K562 (cell line): ENCODE measurements around the gene APOBEC3A. TPM values are rescaled to one million over a fixed set of nuclear protein-coding genes. Genes with fewer than 3 reads are reported as not detected.
"Not testable (repeated sequence)": the region's sequence is repeated elsewhere in the genome, so short reads cannot be mapped to it uniquely, and the experiment has no call there.

ENCODE experiments used
- ATAC-seq: fragments of 200-7000 bp; cut with Tn5 transposase; 3 replicates; pipeline ENCODE4 v1.9.1; 2020; ENCODE audit warnings: moderate library complexity
- BruUV-seq: library from RNA; stranded (reverse); fragments of 400-500 nt; replicated peaks from 2 replicates; lab custom pipeline; 2021; lab: Mats Ljungman, UMichigan
- CTCF ChIA-PET: fragments of 300-600 bp; formaldehyde crosslinking; extraction: SDS; loops from one replicate; lab custom pipeline; 2021; ENCODE audit warnings: low intra/inter-chr PET ratio; lab: Yijun Ruan, JAX
- POLR2A ChIA-PET: fragments of 300-600, 350-650 bp; sonication (Branson Sonifier 250); formaldehyde crosslinking; extraction: SDS; loops from one replicate; lab custom pipeline; 2021; ENCODE audit warnings: antibody characterized with exemption, inconsistent platforms; lab: Yijun Ruan, JAX
- DNase-seq, 4 experiments: peaks; one replicate each; pipeline versions ENCODE4 v3.0.0 to v3.0.0-alpha.2; 2011 to 2018; ENCODE audit warnings: low spot score in 3 of 4, mixed read lengths in 3 of 4; ENCODE audit errors: extremely low read depth in 1 of 4
- FAIRE-seq: peaks from 2 replicates; lab custom pipeline; 2011; peaks lifted over from hg19 to GRCh38; lab: Jason Lieb, UNC
- H2AFZ ChIP-seq: 2 replicates; pipeline ENCODE4 v1.6.0; 2011; ENCODE audit warnings: low read depth, low read length, control low read depth, inconsistent platforms
- H3K27ac ChIP-seq: fragments of 200-600 bp; 3 replicates; pipeline ENCODE4 v1.8.0; 2011; ENCODE audit warnings: low read depth, mild to moderate bottlenecking, control low read depth, inconsistent platforms, low read length, moderate library complexity, mixed read lengths; ENCODE audit errors: extremely low read depth
- H3K27me3 ChIP-seq, 2 experiments: fragments of 300-600 bp in 1 of 2; 2 replicates in 1 of 2; 3 replicates in 1 of 2; pipeline versions ENCODE4 v1.6.0 to v1.8.0; 2011; ENCODE audit warnings: inconsistent platforms in 2 of 2, low read length in 2 of 2, mild to moderate bottlenecking in 1 of 2, mixed read lengths in 1 of 2, moderate library complexity in 1 of 2; ENCODE audit not compliant: control insufficient read depth in 2 of 2, insufficient read depth in 2 of 2
- H3K36me3 ChIP-seq: fragments of 300-600 bp; 3 replicates; pipeline ENCODE4 v1.8.0; 2011; ENCODE audit warnings: mild to moderate bottlenecking, low read length, inconsistent platforms; ENCODE audit not compliant: control insufficient read depth, insufficient read depth
- H3K4me1 ChIP-seq, 2 experiments: fragments of 200-600 bp in 1 of 2; replicated peaks in 1 of 2; 2 replicates in 1 of 2; 3 replicates in 1 of 2; pipeline versions ENCODE4 v1.5.1 to v1.8.0; 2011; ENCODE audit warnings: inconsistent platforms in 2 of 2, low read length in 2 of 2, mild to moderate bottlenecking in 1 of 2, mixed read lengths in 1 of 2, moderate library complexity in 1 of 2; ENCODE audit not compliant: control insufficient read depth in 2 of 2, insufficient read depth in 2 of 2
- H3K4me2 ChIP-seq: 2 replicates; pipeline ENCODE4 v1.6.1; 2011; ENCODE audit warnings: low read length, control low read depth, inconsistent platforms, mixed read lengths; ENCODE audit not compliant: insufficient read depth
- H3K4me3 ChIP-seq: fragments of 200-600 bp; sonication (generic), shearing (Covaris generic); 2 replicates; pipeline ENCODE4 v1.5.1; 2016; ENCODE audit warnings: control low read depth, inconsistent platforms
- H3K79me2 ChIP-seq: fragments of 200-600 bp; 3 replicates; pipeline ENCODE4 v1.8.0; 2011; ENCODE audit warnings: low read length, inconsistent platforms; ENCODE audit not compliant: control insufficient read depth, insufficient read depth
- H3K9ac ChIP-seq, 2 experiments: 2 replicates each; pipeline versions ENCODE4 v1.6.0 to v1.6.1; 2011; ENCODE audit warnings: low read depth in 2 of 2, low read length in 2 of 2, control low read depth in 1 of 2, inconsistent platforms in 1 of 2, mild to moderate bottlenecking in 1 of 2, mixed read lengths in 1 of 2; ENCODE audit not compliant: insufficient read depth in 1 of 2
- H3K9me1 ChIP-seq: one replicate; pipeline ENCODE4 v1.6.0; 2011; ENCODE audit warnings: inconsistent platforms, mild to moderate bottlenecking, low read length, moderate library complexity; ENCODE audit not compliant: control insufficient read depth, insufficient read depth
- H3K9me3 ChIP-seq: replicated peaks from 2 replicates; pipeline ENCODE4 v1.5.1; 2011; ENCODE audit warnings: low read depth, low read length, inconsistent platforms; ENCODE audit not compliant: control insufficient read depth, insufficient read depth
- H4K20me1 ChIP-seq: replicated peaks from 2 replicates; pipeline ENCODE4 v1.6.1; 2011; ENCODE audit warnings: low read length, inconsistent platforms, mixed read lengths; ENCODE audit not compliant: control insufficient read depth, insufficient read depth
- ADNP ChIP-seq: fragments of 200-800 bp; sonication (Bioruptor generic); IDR thresholded peaks from 2 replicates; pipeline ENCODE4 v1.6.1; 2016; ENCODE audit warnings: missing genetic modification characterization, missing compliant biosample characterization
- RBM25 ChIP-seq: fragments of 200-400 bp; formaldehyde crosslinking; IDR thresholded peaks from 2 replicates; pipeline ENCODE4 v1.6.1; 2018; ENCODE audit warnings: low read length, low read depth, moderate library complexity; ENCODE audit not compliant: severe bottlenecking
- ZNF146 ChIP-seq: IDR thresholded peaks from one replicate; pipeline ENCODE4 v1.6.1; 2018; ENCODE audit warnings: missing compliant biosample characterization; ENCODE audit not compliant: unreplicated experiment
- WGBS: fragments of 100-300 bp; shearing (Covaris generic); methylation state at CpG from one replicate; pipeline ENCODE4 v1.1.6; 2016; ENCODE audit warnings: low coverage, mixed read lengths; ENCODE audit not compliant: insufficient coverage; ENCODE audit errors: missing lambda C conversion rate; 5-methylcytosine and 5-hydroxymethylcytosine counted together
- in situ Hi-C: fragments of 300-500 bp; cut with MboI; formaldehyde crosslinking; loops from 4 replicates; pipeline ENCODE4 v1.15.0; 2018; ENCODE audit warnings: inconsistent platforms, mixed read lengths
- intact Hi-C: fragments of 100-400 bp; cut with micrococcal nuclease; formaldehyde crosslinking; loops from 2 replicates; pipeline ENCODE4 v1.14.2; 2022
- polyA plus RNA-seq, 8 experiments: library from polyadenylated mRNA; depleted of rRNA in 4 of 8; stranded (reverse) in 5 of 8; unstranded in 3 of 8; fragments of >200 nt; fragmentation: Nextera tagmentation in 2 of 8; fragmentation: Illumina TruSeq in 1 of 8; extraction: Ambion mirVana in 2 of 8; extraction: Trizol in 1 of 8; gene quantifications; 2 replicates each; pipeline versions ENCODE4 v1.2.1 to v1.2.3, GENCODE V29; 2011 to 2014; ENCODE audit warnings: inconsistent platforms in 1 of 8, missing spikeins in 1 of 8
- total RNA-seq, 7 experiments: library from RNA; depleted of rRNA in 6 of 7; stranded (reverse); fragments of >200 nt in 6 of 7; fragmentation: Illumina TruSeq in 2 of 7; extraction: Trizol in 2 of 7; gene quantifications; 2 replicates each; pipeline versions ENCODE4 v1.2.1 to v1.2.3, GENCODE V29; 2011 to 2021; ENCODE audit warnings: low replicate concordance in 1 of 7

APOBEC3A gene
- total and polyA plus RNA-seq, 9 of the 15 experiments (the other 6 are each of a cell fraction or from before 2014, with no cell fraction given): 0.04 TPM; not detected in 8

DNA sequence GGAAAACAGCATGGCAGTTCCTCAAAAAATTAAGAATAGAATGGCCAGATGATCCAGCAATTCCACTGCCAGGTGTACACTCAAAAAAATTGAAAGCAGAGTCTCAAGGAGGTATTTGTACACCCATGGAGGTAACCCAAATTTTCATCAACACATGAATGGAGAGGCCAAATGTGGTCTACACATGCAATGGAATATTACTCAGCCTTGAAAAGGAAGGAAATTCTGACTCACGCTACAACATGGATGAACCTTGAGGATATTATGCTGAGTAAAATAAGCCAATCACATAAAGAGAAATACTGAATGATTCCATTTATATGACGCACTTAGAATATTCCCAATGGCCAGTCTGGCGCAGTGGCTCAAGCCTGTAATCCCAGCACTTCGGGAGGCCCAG lies 19.9 kb downstream of the APOBEC3A start:
- H2AFZ ChIP-seq, H3K36me3 ChIP-seq, ATAC-seq, H3K9me3 ChIP-seq, H3K27ac ChIP-seq, H3K4me2 ChIP-seq, H3K4me3 ChIP-seq, H3K79me2 ChIP-seq, intact Hi-C loops, H3K9ac ChIP-seq, BruUV-seq, CTCF ChIA-PET, H3K9me1 ChIP-seq, POLR2A ChIA-PET, H4K20me1 ChIP-seq, in situ Hi-C loops, H3K27me3 ChIP-seq, DNase-seq, FAIRE-seq: not testable (repeated sequence)
- H3K4me1 ChIP-seq: peaks cover 5 to 12% of the 10 kb centered on the region in 2 experiments; a peak in 4 of 5 replicates
- peak; percentile 57 for TF ChIP-seq RBM25
- peak; percentile 92 for TF ChIP-seq ZNF146
- TF ChIP-seq ADNP (tag): 0 out of 2 replicates have a peak, but pooled peaks have one; percentile 20
- 62% methylated on average over 4 of the region's 4 CpGs for WGBS

DNA sequence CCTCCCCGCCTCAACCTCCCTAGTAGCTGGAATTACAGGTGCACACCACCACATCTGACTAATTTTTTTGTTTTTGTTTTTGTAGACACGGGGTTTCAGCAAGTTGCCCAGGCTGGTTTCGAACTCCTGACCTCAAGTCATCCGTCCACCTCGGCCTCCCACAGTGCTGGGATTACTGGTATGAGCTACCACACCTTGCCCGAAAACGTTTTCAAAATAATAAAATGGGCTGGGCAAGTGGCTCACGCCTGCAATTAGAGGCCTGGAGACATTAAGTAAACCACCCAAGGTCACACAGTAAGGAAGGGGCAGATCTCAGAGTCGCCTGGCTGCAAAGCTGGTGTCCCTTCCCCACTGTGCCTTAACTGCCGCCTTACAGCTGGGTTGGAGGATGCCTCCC lies 23.2 kb downstream of the APOBEC3A start:
- CTCF ChIA-PET: interaction anchor here (0.7 kb wide), 1 partner anchor 76 kb away, joined by 3 read pairs; no protein-coding TSS in a partner anchor
- H3K27me3 ChIP-seq, ATAC-seq, FAIRE-seq, H4K20me1 ChIP-seq, H3K9me3 ChIP-seq, DNase-seq, H3K36me3 ChIP-seq, H3K9me1 ChIP-seq, H3K4me2 ChIP-seq, BruUV-seq, H3K4me3 ChIP-seq, in situ Hi-C loops, H2AFZ ChIP-seq, H3K27ac ChIP-seq, POLR2A ChIA-PET, H3K9ac ChIP-seq, intact Hi-C loops: not testable (repeated sequence)
- peaks cover 7 to 23% of the 10 kb centered on the region in 2 experiments; a peak in 4 of 5 replicates for H3K4me1 ChIP-seq
- 62% methylated on average over 9 of the region's 10 CpGs for WGBS
- peaks cover 10% of the 10 kb centered on the region for H3K79me2 ChIP-seq
